Liver (tissue), 9 donors: ENCODE measurements around the gene TREML2. TPM values are rescaled to one million over a fixed set of nuclear protein-coding genes. Genes with fewer than 3 reads are reported as not detected.

ENCODE experiments used
- DNase-seq: peaks from one replicate; pipeline ENCODE4 v3.0.0-alpha.2; 2017; ENCODE audit warnings: low spot score
- H3K27ac ChIP-seq, 2 donors: one replicate each; pipeline ENCODE4 v1.7.0; 2013; ENCODE audit warnings: inconsistent platforms in 2 of 2, low read length in 2 of 2, control low read depth in 1 of 2, low read depth in 1 of 2, mild to moderate bottlenecking in 1 of 2
- H3K27me3 ChIP-seq, 4 donors: one replicate each; pipeline versions ENCODE4 v1.6.1 to v1.7.0; 2013; ENCODE audit warnings: low read length in 3 of 4, inconsistent platforms in 1 of 4, mild to moderate bottlenecking in 1 of 4, moderate library complexity in 1 of 4; ENCODE audit not compliant: control insufficient read depth in 4 of 4, insufficient read depth in 4 of 4
- H3K36me3 ChIP-seq, 4 donors: one replicate each; pipeline versions ENCODE4 v1.6.1 to v1.7.0; 2013; ENCODE audit warnings: low read length in 3 of 4, mild to moderate bottlenecking in 3 of 4, low read depth in 1 of 4, moderate library complexity in 1 of 4; ENCODE audit not compliant: control insufficient read depth in 4 of 4, insufficient read depth in 3 of 4
- H3K4me1 ChIP-seq, 4 donors: one replicate each; pipeline versions ENCODE4 v1.6.1 to v1.7.0; 2013; ENCODE audit warnings: low read length in 3 of 4, mild to moderate bottlenecking in 3 of 4, moderate library complexity in 1 of 4; ENCODE audit not compliant: control insufficient read depth in 4 of 4, insufficient read depth in 4 of 4
- H3K4me3 ChIP-seq, 3 donors: one replicate each; pipeline versions ENCODE4 v1.6.1 to v1.7.0; 2013; ENCODE audit warnings: low read length in 3 of 3, control low read depth in 1 of 3, low read depth in 1 of 3, mild to moderate bottlenecking in 1 of 3
- H3K9ac ChIP-seq, 2 donors: one replicate each; pipeline ENCODE4 v1.7.0; 2013; ENCODE audit warnings: low read length in 2 of 2, mild to moderate bottlenecking in 2 of 2, moderate library complexity in 2 of 2, control low read depth in 1 of 2, low read depth in 1 of 2
- H3K9me3 ChIP-seq, 4 donors: one replicate each; pipeline versions ENCODE4 v1.6.1 to v1.7.0; 2013; ENCODE audit warnings: low read length in 3 of 4; ENCODE audit not compliant: control insufficient read depth in 4 of 4
- ATF3 ChIP-seq: IDR thresholded peaks from 2 replicates; pipeline ENCODE4 v1.6.1; 2016; ENCODE audit warnings: antibody characterized with exemption
- CTCF ChIP-seq: fragments of 150-350 bp; IDR thresholded peaks from 2 replicates; pipeline ENCODE4 v1.5.1; 2017; ENCODE audit warnings: improper control_type of control experiment, low read depth, low read length; ENCODE audit not compliant: missing input control
- EGR1 ChIP-seq, 2 donors: IDR thresholded peaks; 2 replicates each; pipeline ENCODE4 v1.6.1; 2016 to 2018; ENCODE audit warnings: antibody characterized with exemption in 2 of 2, low read depth in 2 of 2
- FOXA1 ChIP-seq: IDR thresholded peaks from 2 replicates; pipeline ENCODE4 v1.6.1; 2016; ENCODE audit warnings: antibody characterized with exemption
- FOXA2 ChIP-seq: IDR thresholded peaks from 2 replicates; pipeline ENCODE4 v1.6.1; 2016; ENCODE audit warnings: antibody characterized with exemption
- GABPA ChIP-seq, 2 donors: IDR thresholded peaks in 1 of 2; conservative IDR thresholded peaks in 1 of 2; 2 replicates each; pipeline ENCODE4 v1.6.1; 2016; ENCODE audit warnings: antibody characterized with exemption in 2 of 2, mild to moderate bottlenecking in 1 of 2, moderate library complexity in 1 of 2
- HNF4A ChIP-seq, 2 donors: conservative IDR thresholded peaks; 2 replicates each; pipeline ENCODE4 v1.6.1; 2016; ENCODE audit warnings: antibody characterized with exemption in 2 of 2, mild to moderate bottlenecking in 2 of 2
- HNF4G ChIP-seq: IDR thresholded peaks from 2 replicates; pipeline ENCODE4 v1.6.1; 2016; ENCODE audit warnings: antibody characterized with exemption
- JUND ChIP-seq, 2 donors: IDR thresholded peaks; 2 replicates each; pipeline ENCODE4 v1.6.1; 2016; ENCODE audit warnings: antibody characterized with exemption in 2 of 2
- NR2F2 ChIP-seq: IDR thresholded peaks from 2 replicates; pipeline ENCODE4 v1.6.1; 2016; ENCODE audit warnings: antibody characterized with exemption
- RAD21 ChIP-seq, 2 donors: IDR thresholded peaks; 2 replicates each; pipeline ENCODE4 v1.6.1; 2016; ENCODE audit warnings: antibody characterized with exemption in 2 of 2, mild to moderate bottlenecking in 2 of 2
- REST ChIP-seq: IDR thresholded peaks from 2 replicates; pipeline ENCODE4 v1.6.1; 2016; ENCODE audit warnings: antibody characterized with exemption, mild to moderate bottlenecking
- RXRA ChIP-seq, 2 donors: IDR thresholded peaks; 2 replicates each; pipeline ENCODE4 v1.6.1; 2017 to 2018; ENCODE audit warnings: antibody characterized with exemption in 2 of 2, mild to moderate bottlenecking in 1 of 2
- SP1 ChIP-seq: IDR thresholded peaks from 2 replicates; pipeline ENCODE4 v1.6.1; 2018; ENCODE audit warnings: antibody characterized with exemption, mild to moderate bottlenecking
- TAF1 ChIP-seq: conservative IDR thresholded peaks from 2 replicates; pipeline ENCODE4 v1.6.1; 2016; ENCODE audit warnings: antibody characterized with exemption, mild to moderate bottlenecking
- YY1 ChIP-seq: IDR thresholded peaks from 2 replicates; pipeline ENCODE4 v1.6.1; 2016; ENCODE audit warnings: antibody characterized with exemption, mild to moderate bottlenecking
- ZBTB33 ChIP-seq: IDR thresholded peaks from 2 replicates; pipeline ENCODE4 v1.6.1; 2016; ENCODE audit warnings: antibody characterized with exemption
- WGBS: extraction: QIAGEN DNeasy Blood & Tissue Kit; methylation state at CpG from one replicate; pipeline ENCODE4 v1.1.7; 2013; 5-methylcytosine and 5-hydroxymethylcytosine counted together
- polyA plus RNA-seq, 2 donors: library from polyadenylated mRNA; stranded (reverse) in 1 of 2; unstranded in 1 of 2; fragments of 200-250 nt in 1 of 2; fragments of >200 nt in 1 of 2; fragmentation: Nextera tagmentation in 1 of 2; extraction: Ambion mirVana in 1 of 2; gene quantifications; one replicate each; pipeline versions ENCODE4 v1.2.1 to v1.2.3, GENCODE V29; 2013 to 2015
- total RNA-seq, 2 donors: library from RNA; depleted of rRNA; stranded (reverse); fragments of >200 nt; gene quantifications; one replicate each; pipeline ENCODE4 v1.2.3, GENCODE V29; 2014
- TF ChIP-seq, protein P1 (sequence below): IDR thresholded peaks from 2 replicates; pipeline ENCODE4 v1.6.1; 2016; ENCODE audit warnings: antibody characterized with exemption
- donor health status: healthy.
- donor health status: healthy.
- donor health status: healthy.
- donor health status: healthy.
- donor health status: healthy.

Gene TREML2
- 1 to 10 TPM in 1 of 2 donors, under 1 TPM in 1; 0.42 to 9.8 TPM for total RNA-seq
- under 1 TPM; 0.03 to 0.04 TPM for polyA plus RNA-seq

GRCh38 chr6:41200901-41201763 lies at the start of gene TREML2:
TSS of gene TREML2 (minus strand) at chr6:41201149. CDS start at chr6:41201008, 141 bp downstream.
- no peaks in the 10 kb centered on the region for H3K27me3 ChIP-seq
- no peaks in the 10 kb centered on the region for H3K9me3 ChIP-seq
- peaks cover 0 to 1% (median 0%) of the 10 kb centered on the region in 4 donors for H3K4me1 ChIP-seq
- peak; percentile 78 for DNase-seq
- peak within 1 kb of the TSS in 1 of 2 donors; percentile 31 for H3K9ac ChIP-seq
- H3K36me3 ChIP-seq, result no peaks in the 10 kb centered on the region
- H3K4me3 ChIP-seq, result no peak within 1 kb of the TSS
- TF ChIP-seq JUND (IDR thresholded peaks at IDR 0.05), result no peak
- TF ChIP-seq GABPA (IDR thresholded peaks at IDR 0.05 in 1 of 2, conservative IDR thresholded peaks at IDR 0.05 in 1 of 2), result no peak
- TF ChIP-seq SP1, result no peak
- no peak for TF ChIP-seq NR2F2
- TF ChIP-seq ATF3, result no peak
- no peak for TF ChIP-seq REST
- TF ChIP-seq CTCF, result no peak
- no peak for TF ChIP-seq RAD21 (IDR thresholded peaks at IDR 0.05)
- TF ChIP-seq, protein P1, sequence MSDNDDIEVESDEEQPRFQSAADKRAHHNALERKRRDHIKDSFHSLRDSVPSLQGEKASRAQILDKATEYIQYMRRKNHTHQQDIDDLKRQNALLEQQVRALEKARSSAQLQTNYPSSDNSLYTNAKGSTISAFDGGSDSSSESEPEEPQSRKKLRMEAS, result no peak
- TF ChIP-seq HNF4A (conservative IDR thresholded peaks at IDR 0.05), result no peak
- TF ChIP-seq EGR1 (IDR thresholded peaks at IDR 0.05; ENCODE audit: low read depth in 2 of 2), result no peak
- TF ChIP-seq RXRA (IDR thresholded peaks at IDR 0.05), result no peak
- TF ChIP-seq YY1, result no peak
- TF ChIP-seq HNF4G, result no peak
- no peak for TF ChIP-seq FOXA2
- TF ChIP-seq FOXA1, result no peak
- no peak for TF ChIP-seq ZBTB33
- no peak for TF ChIP-seq TAF1
- H3K27ac ChIP-seq, result peak within 1 kb of the TSS; percentile 56 to 68
- 70% methylated on average over 12 of the region's 12 CpGs for WGBS
